Caco-2 (cell line): ENCODE results near the gene TRIO. TPM values are rescaled to one million over a fixed set of nuclear protein-coding genes. Genes with fewer than 3 reads are reported as not detected.

Experiments used
- BruUV-seq: library from RNA; stranded (reverse); fragments of 400-500 nt; replicated peaks from 2 replicates; lab custom pipeline; 2021; lab: Mats Ljungman, UMichigan
- CTCF ChIA-PET: fragments of 300-600 bp; sonication (Branson Sonifier 250); formaldehyde crosslinking; loops from one replicate; lab custom pipeline; 2022; ENCODE audit warnings: antibody characterized with exemption; lab: Charles Lee
- POLR2A ChIA-PET: fragments of 300-600 bp; sonication (Branson Sonifier 250); formaldehyde crosslinking; loops from one replicate; lab custom pipeline; 2022; ENCODE audit warnings: antibody characterized with exemption; lab: Charles Lee
- DNase-seq, 2 experiments: peaks; one replicate each; pipeline versions ENCODE4 v3.0.0 to v3.0.0-alpha.2; 2020 to 2022
- H3K27me3 ChIP-seq: replicated peaks from 2 replicates; pipeline ENCODE4 v1.6.0; 2011; ENCODE audit warnings: low read length; ENCODE audit not compliant: control insufficient read depth, insufficient read depth
- H3K36me3 ChIP-seq: 2 replicates; pipeline ENCODE4 v1.5.1; 2011; ENCODE audit warnings: low read length; ENCODE audit not compliant: control insufficient read depth, insufficient read depth
- H3K4me1 ChIP-seq: fragments of 250-450 bp; sonication (Bioruptor Pico); 2 replicates; pipeline ENCODE4 v1.5.1; 2020; ENCODE audit warnings: mild to moderate bottlenecking
- H3K4me3 ChIP-seq: 2 replicates; pipeline ENCODE4 v1.5.1; 2011; ENCODE audit warnings: low read depth, mild to moderate bottlenecking, control low read depth, low read length
- H3K9me3 ChIP-seq: fragments of 250-450 bp; sonication (Bioruptor Pico); 2 replicates; pipeline ENCODE4 v1.5.1; 2020; ENCODE audit warnings: mild to moderate bottlenecking, moderate library complexity
- H3K27ac Mint-ChIP-seq: one replicate; pipeline ENCODE4 v1.8.0; 2022; ENCODE audit warnings: mixed read lengths; ENCODE audit not compliant: unreplicated experiment
- H3K27me3 Mint-ChIP-seq: one replicate; pipeline ENCODE4 v1.8.0; 2022; ENCODE audit warnings: mixed read lengths; ENCODE audit not compliant: insufficient read depth, unreplicated experiment
- H3K36me3 Mint-ChIP-seq: one replicate; pipeline ENCODE4 v1.8.0; 2022; ENCODE audit warnings: mild to moderate bottlenecking, mixed read lengths; ENCODE audit not compliant: insufficient read depth, unreplicated experiment
- H3K4me1 Mint-ChIP-seq: one replicate; pipeline ENCODE4 v1.8.0; 2022; ENCODE audit warnings: low read depth, mixed read lengths; ENCODE audit not compliant: unreplicated experiment
- H3K4me3 Mint-ChIP-seq: one replicate; pipeline ENCODE4 v1.8.0; 2022; ENCODE audit warnings: mild to moderate bottlenecking, moderate library complexity, mixed read lengths; ENCODE audit not compliant: unreplicated experiment
- H3K9me3 Mint-ChIP-seq: one replicate; pipeline ENCODE4 v1.8.0; 2022; ENCODE audit warnings: mixed read lengths; ENCODE audit not compliant: unreplicated experiment
- intact Hi-C: fragments of 100-400 bp; cut with micrococcal nuclease; formaldehyde crosslinking; loops from one replicate; pipeline ENCODE4 v1.10.0; 2022; ENCODE audit not compliant: unreplicated experiment
- total RNA-seq: library from RNA; stranded (reverse); gene quantifications from 2 replicates; pipeline ENCODE4 v1.2.3, GENCODE V29; 2022
- TF ChIP-seq, protein P1 (sequence below), 2 experiments: fragments of 200-600 bp in 1 of 2; IDR thresholded peaks; 1 replicate in 1 of 2; 2 replicates in 1 of 2; pipeline versions ENCODE4 v1.5.1 to v1.8.0; 2011 to 2022; ENCODE audit warnings: antibody characterized with exemption in 1 of 2, control low read depth in 1 of 2, inconsistent platforms in 1 of 2, low read depth in 1 of 2, low read length in 1 of 2, mild to moderate bottlenecking in 1 of 2, moderate library complexity in 1 of 2; ENCODE audit not compliant: insufficient read depth in 1 of 2, severe bottlenecking in 1 of 2, unreplicated experiment in 1 of 2

The TRIO gene
- total RNA-seq, 1 experiment from 2014 or later: 92.0 TPM

GRCh38 chr5:14353726-14354474 lies 210.8 kb downstream of the TRIO start:
- H3K9me3 Mint-ChIP-seq: no peaks in the 10 kb centered on the region
- H3K36me3 Mint-ChIP-seq: peaks cover 30% of the 10 kb centered on the region
- no peak overlapping the region for H3K27ac Mint-ChIP-seq
- H3K4me1 ChIP-seq: no peaks in the 10 kb centered on the region
- TF ChIP-seq, protein P1, sequence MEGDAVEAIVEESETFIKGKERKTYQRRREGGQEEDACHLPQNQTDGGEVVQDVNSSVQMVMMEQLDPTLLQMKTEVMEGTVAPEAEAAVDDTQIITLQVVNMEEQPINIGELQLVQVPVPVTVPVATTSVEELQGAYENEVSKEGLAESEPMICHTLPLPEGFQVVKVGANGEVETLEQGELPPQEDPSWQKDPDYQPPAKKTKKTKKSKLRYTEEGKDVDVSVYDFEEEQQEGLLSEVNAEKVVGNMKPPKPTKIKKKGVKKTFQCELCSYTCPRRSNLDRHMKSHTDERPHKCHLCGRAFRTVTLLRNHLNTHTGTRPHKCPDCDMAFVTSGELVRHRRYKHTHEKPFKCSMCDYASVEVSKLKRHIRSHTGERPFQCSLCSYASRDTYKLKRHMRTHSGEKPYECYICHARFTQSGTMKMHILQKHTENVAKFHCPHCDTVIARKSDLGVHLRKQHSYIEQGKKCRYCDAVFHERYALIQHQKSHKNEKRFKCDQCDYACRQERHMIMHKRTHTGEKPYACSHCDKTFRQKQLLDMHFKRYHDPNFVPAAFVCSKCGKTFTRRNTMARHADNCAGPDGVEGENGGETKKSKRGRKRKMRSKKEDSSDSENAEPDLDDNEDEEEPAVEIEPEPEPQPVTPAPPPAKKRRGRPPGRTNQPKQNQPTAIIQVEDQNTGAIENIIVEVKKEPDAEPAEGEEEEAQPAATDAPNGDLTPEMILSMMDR (IDR thresholded peaks at IDR 0.05; ENCODE audit: insufficient read depth in 1 of 2, low read depth in 1 of 2, low read length in 1 of 2, severe bottlenecking in 1 of 2, unreplicated experiment in 1 of 2): no peak
- POLR2A ChIA-PET: interaction anchor here (0.6 to 0.7 kb wide), 2 partner anchors 191 to 312 kb away, joined by 3 to 12 read pairs; no protein-coding TSS in a partner anchor
- no peaks in the 10 kb centered on the region for H3K27me3 Mint-ChIP-seq
- DNase-seq: no peak
- no peaks in the 10 kb centered on the region; the same call in 1 of the 2 replicates for H3K36me3 ChIP-seq
- H3K4me3 ChIP-seq: no peak overlapping the region
- intact Hi-C loops: no loop called here
- H3K4me1 Mint-ChIP-seq: no peaks in the 10 kb centered on the region
- no peaks in the 10 kb centered on the region for H3K9me3 ChIP-seq
- CTCF ChIA-PET: no interaction called here
- no TSS peak for BruUV-seq
- H3K27me3 ChIP-seq: no peaks in the 10 kb centered on the region
- no peak overlapping the region for H3K4me3 Mint-ChIP-seq

GRCh38 chr5:14355391-14355790 lies 212.2 kb downstream of the TRIO start:
- TF ChIP-seq, protein P1 (IDR thresholded peaks at IDR 0.05; ENCODE audit: insufficient read depth in 1 of 2, low read depth in 1 of 2, low read length in 1 of 2, severe bottlenecking in 1 of 2, unreplicated experiment in 1 of 2): no peak
- H3K27me3 Mint-ChIP-seq: no peaks in the 10 kb centered on the region

GRCh38 chr5:14356305-14356704 lies 213.2 kb downstream of the TRIO start:
- Histone ChIP-seq H3K36me3 (peaks cover 1% of the 10 kb centered on the region; the same call in 1 of the 2 replicates), H3K4me1 (no peaks in the 10 kb centered on the region), H3K9me3 (no peaks in the 10 kb centered on the region), H3K27me3 (no peaks in the 10 kb centered on the region), H3K4me3 (no peak overlapping the region)
- Mint-ChIP-seq H3K4me1 (no peaks in the 10 kb centered on the region), H3K27ac (no peak overlapping the region), H3K36me3 (peaks cover 38% of the 10 kb centered on the region), H3K4me3 (no peak overlapping the region), H3K27me3 (no peaks in the 10 kb centered on the region), H3K9me3 (no peaks in the 10 kb centered on the region)
- TF ChIP-seq, protein P1 (IDR thresholded peaks at IDR 0.05; ENCODE audit: insufficient read depth in 1 of 2, low read depth in 1 of 2, low read length in 1 of 2, severe bottlenecking in 1 of 2, unreplicated experiment in 1 of 2): no peak
- POLR2A ChIA-PET: no interaction called here
- CTCF ChIA-PET: no interaction called here
- no peak for DNase-seq
- BruUV-seq: no TSS peak
- intact Hi-C loops: no loop called here

More at GRCh38 chr5:14355391-14355790, 212.2 kb downstream of the TRIO start:
- H3K4me1 Mint-ChIP-seq: no peaks in the 10 kb centered on the region
- Histone ChIP-seq H3K4me1 (no peaks in the 10 kb centered on the region), H3K36me3 (peaks cover 1% of the 10 kb centered on the region; the same call in 1 of the 2 replicates), H3K4me3 (no peak overlapping the region), H3K9me3 (no peaks in the 10 kb centered on the region), H3K27me3 (no peaks in the 10 kb centered on the region)
- ChIA-PET POLR2A (no interaction called here), CTCF (no interaction called here)
- H3K27ac Mint-ChIP-seq: no peak overlapping the region
- H3K36me3 Mint-ChIP-seq: peaks cover 29% of the 10 kb centered on the region
- BruUV-seq: no TSS peak
- DNase-seq: no peak
- H3K4me3 Mint-ChIP-seq: no peak overlapping the region
- intact Hi-C loops: no loop called here
- H3K9me3 Mint-ChIP-seq: no peaks in the 10 kb centered on the region
